GM18951 (cell line): ENCODE results near the gene CSHL1.
"Not testable (repeated sequence)": the region's sequence is repeated elsewhere in the genome, so short reads cannot be mapped to it uniquely, and the experiment has no call there.

Source experiments
- POLR2A ChIP-seq: IDR thresholded peaks from 4 replicates; pipeline ENCODE4 v1.6.1; 2011; ENCODE audit warnings: mild to moderate bottlenecking; ENCODE audit not compliant: insufficient read length, insufficient read depth; ENCODE audit errors: extremely low read depth
- in situ Hi-C: fragments of 300-500 bp; cut with MboI; formaldehyde crosslinking; loops from one replicate; pipeline ENCODE4 v1.12.0; 2022; ENCODE audit warnings: low sequenced_read_pairs, mixed read lengths, inconsistent platforms; ENCODE audit not compliant: unreplicated experiment

The CSHL1 gene

DNA sequence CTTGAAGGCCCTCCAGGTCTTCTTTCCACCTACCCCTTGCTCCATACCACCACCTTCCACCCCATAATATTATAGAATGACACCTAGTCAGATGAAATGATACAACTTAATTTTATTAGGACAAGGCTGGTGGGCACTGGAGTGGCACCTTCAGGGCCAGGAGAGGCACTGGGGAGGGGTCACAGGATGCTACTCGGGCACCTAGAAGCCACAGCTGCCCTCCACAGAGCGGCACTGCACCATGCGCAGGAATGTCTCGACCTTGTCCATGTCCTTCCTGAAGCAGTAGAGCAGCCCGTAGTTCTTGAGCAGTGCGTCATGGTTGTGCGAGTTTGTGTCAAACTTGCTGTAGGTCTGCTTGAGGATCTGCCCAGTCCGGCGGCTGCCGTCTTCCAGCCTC lies 16.2 kb downstream of the CSHL1 start:
- in situ Hi-C loops = not testable (repeated sequence)

DNA sequence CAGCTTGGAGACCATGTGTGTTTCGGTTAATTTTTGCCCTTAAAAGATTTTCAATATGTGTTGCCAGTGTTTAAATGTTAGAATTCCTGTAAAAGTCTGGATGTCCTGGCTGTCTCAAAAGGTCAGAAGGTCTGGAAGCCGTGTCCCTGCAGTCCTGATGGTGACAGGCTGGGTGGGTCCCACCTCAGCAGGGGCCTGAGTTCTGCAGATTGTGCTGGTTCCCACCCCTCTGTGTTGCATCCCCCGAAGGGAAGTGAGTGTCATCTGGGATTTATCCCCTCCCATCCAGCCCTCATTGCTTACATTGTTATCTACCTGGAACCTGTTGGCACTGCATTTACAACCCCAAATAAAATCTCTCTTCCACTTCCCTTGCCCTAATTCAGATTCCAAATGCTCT lies 17.0 kb downstream of the CSHL1 start:
- in situ Hi-C loops = not testable (repeated sequence)

DNA sequence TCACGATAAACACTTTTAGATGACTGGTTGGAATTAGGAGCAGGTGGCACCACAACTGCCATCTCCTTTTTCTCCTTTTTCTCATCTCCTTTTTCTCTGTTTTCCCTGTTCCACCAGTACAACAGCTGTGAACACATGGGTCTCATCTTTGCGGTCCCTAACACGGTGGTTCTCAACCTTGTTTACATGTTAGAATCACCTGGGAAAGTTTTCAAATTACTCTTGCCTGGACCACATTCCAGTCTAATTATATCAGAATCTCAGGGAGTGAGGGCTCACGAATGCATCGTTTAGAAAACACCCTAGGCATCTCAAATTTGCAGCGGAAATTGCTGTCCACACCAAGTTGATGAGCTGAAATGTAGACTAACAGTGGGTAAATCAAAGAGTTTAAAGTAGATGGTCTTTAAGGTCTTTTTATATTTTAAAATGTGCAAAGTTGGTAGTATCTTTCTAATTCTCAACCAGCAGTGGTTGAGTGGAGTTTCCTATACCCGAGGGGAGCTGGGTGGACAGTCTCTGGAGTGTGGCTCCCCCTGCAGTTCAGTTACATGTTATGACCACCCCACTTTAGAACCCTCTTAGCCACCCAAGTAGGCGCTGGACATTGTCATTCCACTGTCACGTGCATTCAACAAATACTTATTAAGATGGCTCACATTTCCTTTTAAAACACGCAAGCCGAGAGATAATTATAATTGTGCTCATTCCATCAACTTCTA lies 18.6 kb downstream of the CSHL1 start:
- in situ Hi-C loops = not testable (repeated sequence)

DNA sequence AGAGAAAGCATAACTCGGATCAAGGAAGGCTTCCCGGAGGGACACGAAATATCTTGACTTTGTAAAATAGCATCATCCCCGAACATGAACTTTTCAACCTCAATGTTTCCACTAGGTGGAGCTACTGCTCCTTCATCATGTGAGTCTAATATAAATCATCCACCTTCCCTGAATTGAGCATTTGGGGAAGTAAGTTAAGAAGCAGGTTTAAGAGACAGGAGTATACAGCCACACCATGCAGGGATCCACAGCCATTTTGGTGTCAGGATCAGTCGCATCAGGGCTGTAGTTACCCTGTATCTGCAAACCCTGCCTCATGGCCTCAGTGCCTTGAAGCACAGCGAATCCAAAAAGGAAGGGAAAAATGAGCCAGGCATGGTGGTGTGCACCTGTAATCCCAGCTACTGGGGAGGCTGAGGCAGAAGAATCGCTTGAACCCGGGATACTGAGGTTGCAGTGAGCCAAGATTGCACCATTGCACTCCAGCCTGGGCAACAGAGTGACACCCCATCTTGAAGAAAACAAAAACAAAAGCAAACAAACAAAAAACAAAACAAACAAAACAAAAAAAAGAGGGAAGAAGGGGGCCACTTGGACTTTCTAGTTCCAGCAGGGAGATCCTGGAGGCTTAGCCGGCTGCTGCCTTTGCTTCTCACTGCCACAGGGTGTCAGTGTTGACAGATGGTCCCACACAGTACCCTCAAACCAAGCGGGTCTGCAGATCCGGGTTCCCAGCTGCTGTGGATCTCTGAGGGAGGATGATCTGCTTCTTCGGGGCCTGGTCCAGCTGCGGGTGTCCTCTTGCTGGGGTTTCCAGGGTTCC lies 21.8 kb downstream of the CSHL1 start:
- in situ Hi-C loops = not testable (repeated sequence)

DNA sequence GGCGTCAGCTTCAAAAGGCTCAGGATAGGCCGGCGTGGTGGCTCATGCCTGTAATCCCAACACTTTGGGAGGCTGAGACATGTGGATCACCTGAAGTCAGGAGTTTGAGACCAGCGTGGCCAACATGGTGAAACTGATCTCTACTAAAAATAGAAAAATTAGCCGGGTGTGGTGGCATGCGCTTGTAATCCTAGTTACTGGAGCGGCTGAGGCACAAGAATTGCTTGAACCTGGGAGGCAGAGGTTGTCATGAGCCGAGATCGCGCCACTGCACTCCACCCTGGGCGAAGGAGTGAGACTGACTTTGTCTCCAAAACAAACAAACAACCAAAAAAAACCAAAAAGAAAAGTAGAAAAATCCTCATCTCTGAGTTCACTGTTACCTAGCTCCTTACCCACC lies 25.9 kb downstream of the CSHL1 start:
- in situ Hi-C loops = not testable (repeated sequence)

DNA sequence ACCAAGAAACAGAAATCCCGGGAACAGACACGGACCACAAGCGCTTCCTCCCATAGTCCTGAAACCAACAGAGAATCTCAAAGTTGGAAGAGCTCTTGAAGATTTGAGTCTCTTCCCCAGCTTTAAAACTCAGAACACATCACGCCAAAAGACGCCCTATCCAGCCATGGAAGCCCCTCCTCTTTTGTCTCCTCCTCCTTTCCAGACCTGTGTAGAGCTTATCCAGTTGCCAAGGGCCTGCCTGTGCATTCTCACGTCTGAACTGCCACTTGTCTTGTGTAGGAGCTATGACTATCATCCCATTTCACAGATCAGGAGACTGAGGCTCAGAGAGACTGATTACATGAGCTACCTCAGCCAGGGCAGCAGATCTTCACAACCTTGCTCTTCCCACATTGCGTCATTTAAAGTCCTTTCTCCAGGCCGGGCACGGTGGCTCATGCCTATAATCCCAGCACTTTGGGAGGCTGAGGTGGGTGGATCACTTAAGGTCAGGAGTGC lies 28.4 kb downstream of the CSHL1 start:
- in situ Hi-C loops = not testable (repeated sequence)

DNA sequence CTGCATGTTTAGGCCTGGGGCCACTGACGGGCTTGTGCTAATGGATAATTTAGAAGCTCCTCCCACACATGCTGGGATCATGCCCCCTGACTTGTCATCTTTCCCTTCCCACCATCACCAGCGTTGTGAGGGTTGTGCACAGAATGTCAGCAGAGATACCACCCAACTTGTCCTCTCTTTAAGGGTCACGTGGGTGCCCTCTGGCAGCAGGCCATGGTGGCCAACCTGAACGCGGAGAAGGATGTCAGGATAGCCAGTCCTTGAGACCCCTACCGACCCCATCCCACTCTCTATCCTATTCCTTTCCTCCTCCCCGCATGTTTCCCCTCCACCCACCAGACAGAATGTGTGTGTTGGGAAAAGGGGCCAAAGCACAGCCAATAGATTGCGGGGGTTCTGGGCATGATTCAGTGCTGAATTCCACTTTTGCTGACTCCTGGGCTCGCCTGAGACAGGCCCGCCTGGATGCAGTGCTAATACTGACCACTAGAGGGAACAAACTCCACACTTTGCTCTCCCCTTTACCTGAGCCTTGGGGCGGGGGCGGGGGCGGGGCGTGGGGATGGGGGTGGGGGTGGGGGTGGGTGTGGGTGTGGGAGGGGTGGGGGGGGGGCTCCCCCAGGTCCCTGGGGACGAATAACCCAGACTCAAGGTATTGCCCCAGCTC lies 29.0 kb downstream of the CSHL1 start, which contains the start of gene GH2:
GH2 (minus strand) TSS at position 10 of the 667 bp plus-strand sequence. CDS start 143 bp downstream, outside the sequence.
- in situ Hi-C loops = no loop called here
- TF ChIP-seq POLR2A = no peak

DNA sequence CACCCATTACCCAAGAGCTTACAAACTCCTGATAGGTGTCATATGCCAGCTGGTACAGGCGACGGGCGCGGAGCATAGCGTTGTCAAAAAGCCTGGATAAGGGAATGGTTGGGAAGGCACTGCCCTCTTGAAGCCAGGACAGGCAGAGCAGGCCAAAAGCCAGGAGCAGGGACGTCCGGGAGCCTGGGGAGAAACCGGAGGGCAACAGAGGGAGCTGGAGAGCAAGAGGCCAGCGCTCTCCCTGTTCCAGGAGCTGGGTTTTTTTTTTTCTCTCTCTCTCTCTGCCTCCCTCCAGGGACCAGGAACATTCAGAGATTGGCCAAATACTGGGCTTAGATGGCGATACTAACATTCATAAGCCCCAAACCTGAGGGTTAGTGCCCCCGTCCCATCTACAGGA lies 29.7 kb downstream of the CSHL1 start:
- in situ Hi-C loops = not testable (repeated sequence)

DNA sequence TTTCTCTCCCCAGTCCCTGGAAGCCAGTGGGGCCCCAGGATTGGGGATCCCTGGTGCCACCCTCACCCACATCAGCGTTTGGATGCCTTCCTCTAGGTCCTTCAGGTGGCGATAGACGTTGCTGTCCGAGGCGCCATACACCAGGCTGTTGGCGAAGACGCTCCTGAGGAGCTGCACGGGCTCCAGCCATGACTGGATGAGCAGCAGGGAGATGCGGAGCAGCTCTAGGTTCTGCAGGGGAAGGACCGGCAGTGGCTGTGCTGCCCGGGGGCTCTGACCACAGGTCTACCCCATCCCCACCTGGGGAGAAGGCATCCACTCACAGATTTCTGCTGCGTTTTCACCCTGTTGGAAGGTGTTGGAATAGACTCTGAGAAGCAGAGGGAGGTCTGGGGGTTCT lies 30.4 kb downstream of the CSHL1 start:
- in situ Hi-C loops = no loop called here

DNA sequence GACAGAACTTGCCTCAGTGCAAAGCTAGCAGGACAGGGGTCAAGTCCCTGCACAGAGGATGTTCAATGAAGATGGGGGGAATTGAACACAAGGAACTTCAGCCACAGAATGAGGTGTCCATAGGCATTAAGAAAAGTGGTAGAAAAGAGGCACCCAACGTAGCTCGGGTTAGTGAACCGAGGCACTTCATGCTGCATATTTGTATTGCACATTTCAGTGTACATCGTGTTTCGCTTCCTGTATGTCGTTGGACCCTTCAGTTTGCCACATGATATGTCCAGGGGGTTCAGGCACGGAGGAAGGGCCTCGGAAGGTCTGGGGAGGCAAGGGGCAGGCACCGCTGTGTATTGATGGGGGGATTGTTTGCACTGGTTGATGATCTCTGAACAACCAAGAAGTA lies 32.6 kb downstream of the CSHL1 start:
- in situ Hi-C loops = not testable (repeated sequence)

More for the DNA sequence above, 30.4 kb downstream of the CSHL1 start:
- TF ChIP-seq POLR2A = no peak

DNA sequence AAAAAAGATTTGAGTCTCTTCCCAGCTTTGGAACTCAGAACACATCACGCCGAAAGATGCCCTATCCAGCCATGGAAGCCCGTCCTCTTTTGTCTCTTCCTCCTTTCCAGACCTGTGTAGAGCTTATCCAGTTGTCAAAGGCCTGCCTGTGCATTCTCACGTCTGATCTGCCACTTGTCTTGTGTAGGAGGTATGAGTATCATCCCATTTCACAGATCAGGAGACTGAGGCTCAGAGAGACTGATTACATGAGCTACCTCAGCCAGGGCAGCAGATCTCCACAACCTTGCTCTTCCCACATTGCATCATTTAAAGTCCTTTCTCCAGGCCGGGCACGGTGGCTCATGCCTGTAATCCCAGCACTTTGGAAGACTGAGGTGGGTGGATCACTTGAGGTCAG lies 36.4 kb downstream of the CSHL1 start:
- in situ Hi-C loops = not testable (repeated sequence)

DNA sequence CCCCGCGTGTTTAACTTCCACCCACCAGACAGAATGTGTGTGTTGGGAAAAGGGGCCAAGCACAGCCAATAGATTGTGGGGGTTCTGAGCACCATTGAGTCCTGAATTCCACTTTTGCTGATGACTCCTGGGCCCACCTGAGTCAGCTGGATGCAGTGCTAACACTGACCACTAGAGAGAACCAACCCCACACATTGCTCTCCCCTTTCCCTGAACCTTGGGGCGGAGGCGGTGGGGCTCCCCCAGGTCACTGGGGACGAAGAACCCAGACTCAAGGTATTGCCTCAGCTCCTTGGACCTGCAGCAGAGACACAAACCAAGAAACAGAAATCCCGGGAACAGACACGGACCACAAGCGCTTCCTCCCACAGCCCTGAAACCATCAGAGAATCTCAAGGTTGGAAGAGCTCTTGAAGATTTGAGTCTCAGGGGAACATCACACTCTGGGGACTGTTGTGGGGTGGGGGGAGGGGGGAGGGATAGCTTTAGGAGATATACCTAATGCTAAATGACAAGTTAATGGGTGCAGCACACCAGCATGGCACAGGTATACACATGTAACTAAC lies 36.9 kb downstream of the CSHL1 start:
- in situ Hi-C loops = not testable (repeated sequence)

DNA sequence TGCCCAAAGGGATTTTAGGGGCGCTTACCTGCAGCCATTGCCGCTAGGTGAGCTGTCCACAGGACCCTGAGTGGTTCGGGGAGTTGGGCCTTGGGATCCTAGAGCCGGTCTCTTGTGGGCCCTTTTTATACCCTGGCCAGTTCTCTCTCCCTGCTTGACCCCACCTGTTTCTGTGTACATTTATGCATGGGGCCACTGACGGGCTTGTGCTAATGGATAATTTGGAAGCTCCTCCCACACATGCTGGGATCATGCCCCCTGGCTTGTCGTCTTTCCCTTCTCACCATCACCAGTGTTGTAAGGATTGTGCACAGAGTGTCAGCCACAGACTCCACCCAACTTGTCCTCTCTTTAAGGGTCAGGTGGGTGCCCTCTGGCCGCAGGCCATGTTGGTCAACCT lies 37.5 kb downstream of the CSHL1 start, which contains the start of gene CSH2:
CSH2 (minus strand) TSS at position 101 of the 400 bp plus-strand sequence; CDS start at position 38, 63 bp downstream.
- in situ Hi-C loops = not testable (repeated sequence)

DNA sequence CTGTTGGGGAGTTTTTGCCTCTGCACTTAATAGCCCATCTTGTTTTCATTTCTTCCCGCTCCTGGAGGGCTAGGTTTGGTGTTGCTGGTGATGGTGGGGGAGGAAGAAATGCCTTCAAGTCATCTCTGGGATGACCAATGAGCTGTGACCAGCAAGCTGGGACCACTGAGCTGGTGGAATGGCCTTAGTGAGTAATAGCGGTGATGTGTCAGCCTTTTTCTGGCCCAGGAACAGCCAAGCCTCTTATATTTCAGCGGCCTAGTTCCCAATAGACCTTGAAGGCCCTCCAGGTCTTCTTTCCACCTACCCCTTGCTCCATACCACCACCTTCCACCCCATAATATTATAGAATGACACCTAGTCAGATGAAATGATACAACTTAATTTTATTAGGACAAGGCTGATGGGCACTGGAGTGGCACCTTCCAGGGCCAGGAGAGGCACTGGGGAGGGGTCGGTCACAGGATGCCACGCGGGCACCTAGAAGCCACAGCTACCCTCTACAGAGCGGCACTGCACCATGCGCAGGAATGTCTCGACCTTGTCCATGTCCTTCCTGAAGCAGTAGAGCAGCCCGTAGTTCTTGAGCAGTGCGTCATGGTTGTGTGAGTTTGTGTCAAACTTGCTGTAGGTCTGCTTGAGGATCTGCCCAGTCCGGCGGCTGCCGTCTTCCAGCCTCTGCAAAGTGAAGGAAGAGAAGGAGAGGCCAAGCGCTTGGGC lies 39.3 kb downstream of the CSHL1 start:
- in situ Hi-C loops = not testable (repeated sequence)

DNA sequence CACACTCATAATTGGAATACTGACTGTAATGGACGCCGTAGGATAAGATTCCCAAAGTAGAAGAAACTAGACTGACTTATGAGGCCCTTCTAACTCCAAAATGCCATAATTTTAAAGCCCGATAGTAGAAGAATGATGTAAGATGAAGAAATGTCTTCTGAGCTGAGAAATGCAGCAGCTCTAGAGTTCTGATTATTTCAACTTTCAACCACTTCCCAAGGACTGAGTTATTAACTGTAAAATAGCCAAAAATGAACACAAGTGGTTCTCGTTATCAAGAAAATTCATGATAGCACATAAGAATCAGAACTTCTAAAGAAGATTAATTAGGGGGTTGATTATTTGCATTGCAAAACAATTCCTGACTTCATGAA lies 40.8 kb downstream of the CSHL1 start:
- in situ Hi-C loops = not testable (repeated sequence)

DNA sequence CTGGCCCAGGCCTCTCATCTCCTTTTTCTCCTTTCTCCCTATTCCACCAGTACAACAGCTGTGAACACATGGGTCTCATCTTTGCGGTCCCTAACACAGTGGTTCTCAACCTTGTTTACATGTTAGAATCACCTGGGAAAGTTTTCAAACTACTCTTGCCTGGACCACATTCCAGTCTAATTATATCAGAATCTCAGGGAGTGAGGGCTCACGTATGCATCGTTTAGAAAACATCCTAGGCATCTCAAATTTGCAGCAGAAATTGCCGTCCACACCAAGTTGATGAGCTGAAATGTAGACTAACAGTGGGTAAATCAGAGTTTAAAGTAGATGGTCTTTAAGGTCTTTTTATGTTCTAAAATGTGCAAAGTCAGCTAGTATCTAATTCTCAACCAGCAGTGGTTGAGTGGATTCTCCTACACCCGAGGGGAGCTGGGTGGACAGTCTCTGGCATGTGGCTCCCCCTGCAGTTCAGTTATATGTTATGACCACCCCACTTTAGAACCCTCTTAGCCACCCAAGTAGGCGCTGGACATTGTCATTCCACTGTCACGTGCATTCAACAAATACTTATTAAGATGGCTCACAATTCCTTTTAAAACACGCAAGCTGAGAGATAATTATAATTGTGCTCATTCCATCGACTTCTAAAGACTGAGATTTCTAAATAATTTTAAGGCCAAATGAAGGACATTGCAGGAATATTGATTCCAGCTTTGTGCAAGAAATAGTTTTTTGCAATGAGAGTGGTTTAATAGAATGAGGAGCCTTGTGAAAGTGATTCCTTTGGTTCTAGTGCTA lies 41.4 kb downstream of the CSHL1 start:
- in situ Hi-C loops = not testable (repeated sequence)

DNA sequence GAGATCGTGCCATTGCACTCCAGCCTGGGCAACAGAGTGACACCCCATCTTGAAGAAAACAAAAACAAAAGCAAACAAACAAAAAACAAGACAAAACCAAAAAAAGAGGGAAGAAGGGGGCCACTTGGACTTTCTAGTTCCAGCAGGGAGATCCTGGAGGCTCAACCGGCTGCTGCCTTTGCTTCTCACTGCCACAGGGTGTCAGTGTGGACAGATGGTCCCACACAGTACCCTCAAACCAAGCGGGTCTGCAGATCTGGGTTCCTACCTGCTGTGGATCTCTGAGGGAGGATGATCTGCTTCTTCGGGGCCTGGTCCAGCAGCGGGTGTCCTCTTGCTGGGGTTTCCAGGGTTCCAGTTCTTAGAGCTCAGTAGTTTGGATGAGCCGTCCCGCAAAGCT lies 44.4 kb downstream of the CSHL1 start:
- in situ Hi-C loops = not testable (repeated sequence)
